ENCODE data around the gene TIAM1.

The TIAM1 gene

DNA sequence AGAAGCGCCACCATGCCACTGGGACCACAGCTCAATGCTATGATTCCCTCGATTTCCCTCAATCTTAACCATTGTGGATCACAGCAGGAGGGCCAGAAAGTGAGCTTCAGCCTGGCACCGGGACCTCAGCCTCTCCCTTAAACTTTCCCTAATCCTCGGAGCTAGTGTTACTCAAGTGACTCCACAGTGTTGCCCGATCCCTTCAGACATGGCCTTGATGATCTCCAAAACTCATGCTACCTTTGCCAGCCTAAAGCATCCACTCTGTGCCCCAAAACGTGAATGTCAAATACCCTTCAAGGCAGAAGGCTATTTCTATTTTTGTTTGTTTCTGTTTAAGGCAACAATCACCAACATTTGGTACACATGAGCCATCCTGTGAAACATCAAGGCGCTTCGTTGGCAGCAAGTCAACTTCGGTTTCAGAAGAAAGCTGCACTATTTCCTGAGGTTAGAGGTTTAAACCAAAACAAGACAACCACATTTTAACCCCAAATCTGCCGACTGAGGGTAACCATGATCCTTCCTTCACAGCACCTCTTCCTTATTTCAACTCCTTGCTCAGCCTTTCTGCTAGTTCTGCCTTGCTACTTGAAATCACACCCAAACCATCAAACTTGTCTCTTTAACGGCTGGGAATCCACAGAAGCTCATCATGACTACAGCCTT lies 211.4 kb downstream of the TIAM1 start:
- H3K4me1 Mint-ChIP-seq, result peaks cover 19 to 35% of the 10 kb centered on the region in 2 donors
- H3K27ac Mint-ChIP-seq, result no peak overlapping the region
- peak; percentile 59 to 75 for ATAC-seq (replicated peaks)
- no peak for DNase-seq
- no peaks in the 10 kb centered on the region for H3K9me3 Mint-ChIP-seq
- H3K27me3 Mint-ChIP-seq, result peaks cover 6% of the 10 kb centered on the region in 2 donors
- H3K4me3 Mint-ChIP-seq, result no peak overlapping the region
- peaks cover 5 to 30% of the 10 kb centered on the region in 2 donors for H3K36me3 Mint-ChIP-seq

DNA sequence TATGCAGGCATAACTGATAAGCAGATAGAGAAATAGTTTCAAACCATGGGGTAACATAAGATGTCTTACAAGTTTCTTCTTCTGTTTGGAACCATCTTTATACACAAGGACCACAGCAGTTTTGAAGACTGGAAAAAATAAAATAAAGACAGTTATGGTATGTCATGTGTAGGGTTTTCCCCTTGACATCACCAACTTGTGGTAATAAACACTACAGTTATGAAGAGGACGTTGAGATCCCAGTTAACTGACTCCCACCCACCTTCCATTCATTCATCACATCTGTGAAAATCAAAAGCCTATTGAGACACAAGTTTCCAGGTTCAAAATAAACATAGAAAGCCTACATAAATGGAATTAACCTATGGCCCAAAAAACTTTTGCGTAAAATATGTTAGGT lies 213.2 kb downstream of the TIAM1 start:
- Mint-ChIP-seq H3K36me3 (peaks cover 2 to 31% of the 10 kb centered on the region in 2 donors), H3K27ac (no peak overlapping the region), H3K27me3 (no peaks in the 10 kb centered on the region), H3K4me3 (no peak overlapping the region), H3K9me3 (no peaks in the 10 kb centered on the region), H3K4me1 (peaks cover 14 to 27% of the 10 kb centered on the region in 2 donors)
- peak in 1 of 2 donors; percentile 51 for ATAC-seq (replicated peaks)
- no peak for DNase-seq

DNA sequence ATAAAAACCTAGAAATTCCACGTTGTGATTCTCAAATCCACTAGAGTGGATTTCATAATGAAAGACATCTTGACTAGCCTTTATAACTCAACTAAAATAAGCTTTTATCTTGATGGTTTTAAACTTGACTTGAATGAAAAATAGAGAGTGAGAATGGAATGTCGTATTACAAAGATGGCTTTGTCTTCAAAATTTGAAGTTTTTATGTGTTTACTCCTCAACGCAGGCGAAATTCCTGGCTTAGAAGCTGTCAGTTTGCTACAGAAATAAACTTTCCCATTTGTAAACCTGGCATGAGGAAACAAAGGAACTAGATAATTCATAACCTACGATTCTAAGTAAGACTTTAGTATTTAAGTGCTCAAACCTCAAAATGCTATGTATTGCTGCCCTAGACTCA lies 215.8 kb downstream of the TIAM1 start:
- no peak for DNase-seq
- H3K36me3 Mint-ChIP-seq, result peaks cover 2 to 15% of the 10 kb centered on the region in 2 donors
- H3K27me3 Mint-ChIP-seq, result no peaks in the 10 kb centered on the region
- H3K27ac Mint-ChIP-seq, result no peak overlapping the region
- ATAC-seq (replicated peaks), result no peak
- H3K4me3 Mint-ChIP-seq, result no peak overlapping the region
- peaks cover 11 to 23% of the 10 kb centered on the region in 2 donors for H3K4me1 Mint-ChIP-seq
- no peaks in the 10 kb centered on the region for H3K9me3 Mint-ChIP-seq

DNA sequence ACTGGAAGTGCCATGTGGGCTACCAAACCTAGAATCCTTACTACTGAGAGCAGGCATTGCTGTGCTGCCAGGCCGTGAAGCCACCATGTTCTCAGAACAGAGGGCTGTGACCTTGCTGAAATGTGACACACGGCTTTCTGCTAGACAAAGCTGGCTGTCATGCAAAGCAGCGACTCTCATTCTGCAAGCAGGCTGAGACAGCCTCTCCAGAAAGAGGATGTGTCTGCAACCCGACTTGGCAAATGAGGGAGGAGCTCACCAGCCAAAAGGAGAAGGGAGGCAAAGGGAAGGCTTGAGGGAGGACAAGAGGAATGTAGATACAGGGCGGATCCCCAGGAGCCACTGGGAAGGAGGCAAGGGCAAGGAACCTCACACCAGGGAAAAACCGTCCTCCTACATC lies 220.1 kb downstream of the TIAM1 start:
- no peak for DNase-seq
- no peaks in the 10 kb centered on the region for H3K27me3 Mint-ChIP-seq
- ATAC-seq (replicated peaks), result no peak
- H3K9me3 Mint-ChIP-seq, result peaks cover 0 to 1% of the 10 kb centered on the region in 2 donors
- H3K27ac Mint-ChIP-seq, result no peak overlapping the region
- no peaks in the 10 kb centered on the region for H3K4me1 Mint-ChIP-seq
- peaks cover 6 to 10% of the 10 kb centered on the region in 2 donors for H3K36me3 Mint-ChIP-seq
- no peak overlapping the region for H3K4me3 Mint-ChIP-seq

DNA sequence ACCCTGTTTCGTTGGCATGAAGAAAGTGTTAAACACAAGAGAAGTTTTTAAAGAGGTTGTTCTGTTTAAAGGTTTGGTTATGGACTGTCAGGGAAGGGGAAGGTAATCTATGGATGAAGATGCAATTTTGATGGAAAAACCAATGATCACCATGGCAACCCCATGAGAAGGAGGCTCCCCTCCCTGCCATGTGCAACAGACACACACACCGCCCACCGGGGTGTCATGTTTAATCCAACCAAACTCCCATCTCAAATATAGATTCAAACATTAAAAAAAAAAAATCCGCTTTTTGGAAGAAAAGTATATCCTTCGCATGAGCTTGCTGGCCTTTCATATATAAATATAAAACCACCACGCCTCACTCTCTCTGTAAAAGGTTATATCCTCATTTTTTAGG lies 224.9 kb downstream of the TIAM1 start:
- H3K4me1 Mint-ChIP-seq, result no peaks in the 10 kb centered on the region
- ATAC-seq (replicated peaks), result no peak
- H3K36me3 Mint-ChIP-seq, result peaks cover 7 to 10% of the 10 kb centered on the region in 2 donors
- H3K9me3 Mint-ChIP-seq, result peaks cover 0 to 1% of the 10 kb centered on the region in 2 donors
- no peaks in the 10 kb centered on the region for H3K27me3 Mint-ChIP-seq
- no peak overlapping the region for H3K4me3 Mint-ChIP-seq
- no peak overlapping the region for H3K27ac Mint-ChIP-seq
- DNase-seq, result no peak

DNA sequence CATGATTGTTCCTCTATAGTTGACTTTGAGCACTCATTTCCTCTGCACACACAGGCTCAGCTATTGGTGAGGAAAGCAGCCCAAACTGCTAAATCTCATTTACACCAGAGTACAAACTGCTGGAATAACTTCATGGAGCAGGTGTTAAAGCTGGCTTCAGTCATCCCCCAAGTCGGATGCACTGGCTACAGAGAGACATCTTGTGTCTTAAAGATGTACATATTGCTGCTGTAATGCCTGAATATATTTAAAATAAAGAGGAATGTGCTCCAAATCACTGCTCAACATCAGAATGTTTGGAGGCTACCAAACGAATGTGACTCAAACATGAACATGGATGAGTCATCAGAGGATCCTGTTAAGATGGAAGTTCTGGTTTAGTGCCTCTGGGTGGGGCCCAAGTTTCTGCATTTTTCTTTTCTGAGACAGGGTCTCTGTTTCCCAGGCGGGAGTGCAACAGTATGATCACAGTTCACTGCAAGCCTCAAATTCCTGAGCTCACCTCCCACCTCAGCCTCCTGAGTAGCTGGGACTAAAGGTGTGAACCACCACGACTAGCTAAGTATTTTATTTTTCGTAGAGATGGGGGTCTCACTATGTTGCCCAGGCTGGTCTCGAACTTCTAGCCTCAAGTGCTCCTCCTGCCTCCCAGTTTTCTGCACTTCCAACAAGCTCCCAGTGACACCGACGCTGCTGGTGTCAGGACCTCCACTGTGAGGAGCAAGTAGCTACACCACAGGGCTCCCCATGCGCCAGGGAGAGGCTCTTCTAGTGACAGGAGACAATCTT lies 226.7 kb downstream of the TIAM1 start:
- Mint-ChIP-seq H3K27me3 (no peaks in the 10 kb centered on the region), H3K4me1 (no peaks in the 10 kb centered on the region), H3K9me3 (peaks cover 0 to 1% of the 10 kb centered on the region in 2 donors), H3K4me3 (no peak overlapping the region), H3K36me3 (peaks cover 7 to 10% of the 10 kb centered on the region in 2 donors), H3K27ac (no peak overlapping the region)
- ATAC-seq (replicated peaks), result peak in 1 of 2 donors; percentile 27
- DNase-seq, result no peak

DNA sequence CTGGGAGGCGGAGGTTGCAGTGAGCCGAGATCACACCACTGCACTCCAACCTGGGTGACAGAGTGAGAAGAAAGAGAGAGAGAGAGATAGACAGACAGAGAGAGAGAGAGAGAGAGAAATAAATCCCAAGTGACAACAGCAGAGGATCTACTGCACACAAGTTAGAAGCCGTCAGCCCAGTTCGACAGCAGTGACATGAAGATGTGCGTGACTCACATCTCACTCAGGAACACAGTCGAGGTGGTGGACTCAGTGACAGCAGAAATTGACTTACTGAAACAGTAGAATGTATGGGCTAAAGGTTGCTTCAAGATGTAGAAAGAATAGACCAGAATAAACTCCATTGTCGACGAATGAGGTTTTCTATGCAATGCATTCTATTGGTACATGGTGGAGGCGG lies 228.8 kb downstream of the TIAM1 start:
- no peak overlapping the region for H3K4me3 Mint-ChIP-seq
- H3K9me3 Mint-ChIP-seq, result peaks cover 0 to under 1% of the 10 kb centered on the region in 2 donors
- ATAC-seq (replicated peaks) (no peak), DNase-seq (no peak)
- H3K27ac Mint-ChIP-seq, result no peak overlapping the region
- H3K27me3 Mint-ChIP-seq, result no peaks in the 10 kb centered on the region
- H3K36me3 Mint-ChIP-seq, result peaks cover 0 to 7% of the 10 kb centered on the region in 2 donors
- H3K4me1 Mint-ChIP-seq, result no peaks in the 10 kb centered on the region

DNA sequence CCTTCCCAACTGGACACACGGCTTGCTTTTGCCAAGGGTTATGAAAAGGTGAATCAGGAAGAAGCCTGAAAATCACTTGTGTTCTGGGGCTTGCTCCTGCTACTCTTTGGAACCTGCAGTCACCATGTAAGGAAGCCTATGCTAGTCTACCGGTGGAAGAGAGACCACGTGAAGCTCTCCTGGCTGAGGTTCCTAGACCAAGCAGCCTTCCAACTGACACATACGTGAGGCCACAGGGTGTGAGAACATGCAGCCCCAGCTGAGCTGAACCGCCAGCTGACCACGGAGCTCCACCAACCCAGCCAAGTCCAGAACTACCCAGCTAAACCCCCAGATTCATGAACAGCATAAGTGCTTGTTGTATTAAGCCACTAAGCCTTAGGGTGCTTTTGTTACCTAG lies 233.0 kb downstream of the TIAM1 start:
- no peak overlapping the region for H3K27ac Mint-ChIP-seq
- no peak for DNase-seq
- ATAC-seq (replicated peaks), result no peak
- peaks cover 2 to 3% of the 10 kb centered on the region in 2 donors for H3K9me3 Mint-ChIP-seq
- H3K4me3 Mint-ChIP-seq, result no peak overlapping the region
- H3K4me1 Mint-ChIP-seq, result peaks cover 11 to 25% of the 10 kb centered on the region in 2 donors
- peaks cover 0 to 3% of the 10 kb centered on the region in 2 donors for H3K36me3 Mint-ChIP-seq
- no peaks in the 10 kb centered on the region for H3K27me3 Mint-ChIP-seq

DNA sequence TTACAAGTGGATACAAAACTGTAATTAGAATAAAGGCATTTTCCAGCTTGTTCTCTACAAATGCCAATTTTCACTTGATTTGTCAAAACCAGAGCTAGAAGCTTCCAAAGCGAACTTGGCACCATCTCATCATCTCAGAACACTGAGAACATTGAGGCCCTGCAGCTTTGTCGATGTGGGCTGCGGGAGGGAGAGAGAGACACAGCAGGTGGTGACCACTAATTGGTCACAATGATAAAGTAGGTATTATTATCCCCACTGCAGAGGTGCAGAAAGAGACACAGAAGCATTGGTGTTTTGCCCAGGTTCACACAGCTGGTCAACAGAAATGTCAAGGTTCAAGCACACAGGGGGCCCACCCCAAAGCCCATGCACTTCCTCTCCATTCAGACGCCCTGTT lies 233.6 kb downstream of the TIAM1 start:
- peak in 1 of 2 donors; percentile 5 for ATAC-seq (replicated peaks)
- Mint-ChIP-seq H3K27ac (no peak overlapping the region), H3K4me3 (no peak overlapping the region), H3K36me3 (peaks cover under 1 to 3% of the 10 kb centered on the region in 2 donors), H3K27me3 (no peaks in the 10 kb centered on the region), H3K4me1 (peaks cover 11 to 25% of the 10 kb centered on the region in 2 donors), H3K9me3 (peaks cover 2 to 4% of the 10 kb centered on the region in 2 donors)
- no peak for DNase-seq

DNA sequence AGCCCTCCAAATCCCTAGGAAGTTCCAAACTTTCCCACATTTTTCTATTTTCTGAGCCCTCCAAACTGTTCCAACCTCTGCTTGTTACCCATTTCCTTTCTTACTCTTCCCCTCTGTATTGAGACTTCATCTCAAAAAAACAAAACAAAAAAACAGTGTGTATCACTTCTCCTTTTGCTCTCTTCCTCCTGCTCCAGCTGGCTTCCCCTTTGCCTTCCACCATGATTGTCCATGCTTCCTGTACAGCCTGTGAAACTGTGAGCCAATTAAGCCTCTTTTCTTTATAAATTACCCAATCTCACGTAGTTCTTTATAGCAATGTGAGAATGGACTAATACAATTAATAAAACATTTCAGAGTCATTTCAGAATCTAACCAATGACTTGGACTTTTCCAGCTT lies 236.2 kb downstream of the TIAM1 start:
- Mint-ChIP-seq H3K27me3 (no peaks in the 10 kb centered on the region), H3K4me1 (peaks cover 20 to 44% of the 10 kb centered on the region in 2 donors), H3K36me3 (peaks cover 11 to 12% of the 10 kb centered on the region in 2 donors), H3K9me3 (peaks cover 6 to 13% of the 10 kb centered on the region in 2 donors), H3K4me3 (peak overlapping the region in 1 of 2 donors; percentile 2), H3K27ac (peak overlapping the region; percentile 0)
- DNase-seq (no peak), ATAC-seq (replicated peaks) (peak; percentile 58 to 66)

DNA sequence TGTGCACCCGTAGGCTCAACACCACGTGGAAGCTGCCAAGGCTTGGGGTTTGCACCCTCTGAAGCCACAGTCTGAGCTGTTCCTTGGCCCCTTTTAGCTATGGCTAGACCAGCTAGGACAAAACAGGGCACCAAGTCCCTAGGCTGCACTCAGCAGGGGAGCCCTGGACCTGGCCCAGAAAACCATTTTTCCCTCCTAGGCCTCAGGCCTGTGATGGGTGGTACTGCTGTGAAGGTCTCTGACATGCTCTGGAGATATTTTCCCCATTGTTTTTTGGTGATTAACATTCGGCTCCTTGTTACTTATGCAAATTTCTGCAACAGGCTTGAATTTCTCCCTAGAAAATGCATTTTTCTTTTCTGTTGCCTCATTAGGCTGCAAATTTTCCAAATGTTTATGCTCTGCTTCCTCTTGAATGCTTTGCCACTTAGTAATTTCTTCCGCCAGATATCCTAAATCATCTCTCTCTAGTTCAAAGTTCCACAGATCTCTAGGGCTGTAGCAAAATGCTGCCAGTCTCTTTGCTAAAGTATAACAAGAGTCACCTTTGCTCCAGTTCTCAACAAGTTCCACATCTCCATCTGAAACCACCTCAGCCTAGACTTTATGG lies 236.8 kb downstream of the TIAM1 start:
- Mint-ChIP-seq H3K9me3 (peaks cover 6 to 13% of the 10 kb centered on the region in 2 donors), H3K4me1 (peaks cover 21 to 50% of the 10 kb centered on the region in 2 donors), H3K36me3 (peaks cover 11 to 12% of the 10 kb centered on the region in 2 donors), H3K27ac (no peak overlapping the region), H3K27me3 (no peaks in the 10 kb centered on the region), H3K4me3 (no peak overlapping the region)
- DNase-seq, result no peak
- peak in 1 of 2 donors; percentile 5 for ATAC-seq (replicated peaks)

DNA sequence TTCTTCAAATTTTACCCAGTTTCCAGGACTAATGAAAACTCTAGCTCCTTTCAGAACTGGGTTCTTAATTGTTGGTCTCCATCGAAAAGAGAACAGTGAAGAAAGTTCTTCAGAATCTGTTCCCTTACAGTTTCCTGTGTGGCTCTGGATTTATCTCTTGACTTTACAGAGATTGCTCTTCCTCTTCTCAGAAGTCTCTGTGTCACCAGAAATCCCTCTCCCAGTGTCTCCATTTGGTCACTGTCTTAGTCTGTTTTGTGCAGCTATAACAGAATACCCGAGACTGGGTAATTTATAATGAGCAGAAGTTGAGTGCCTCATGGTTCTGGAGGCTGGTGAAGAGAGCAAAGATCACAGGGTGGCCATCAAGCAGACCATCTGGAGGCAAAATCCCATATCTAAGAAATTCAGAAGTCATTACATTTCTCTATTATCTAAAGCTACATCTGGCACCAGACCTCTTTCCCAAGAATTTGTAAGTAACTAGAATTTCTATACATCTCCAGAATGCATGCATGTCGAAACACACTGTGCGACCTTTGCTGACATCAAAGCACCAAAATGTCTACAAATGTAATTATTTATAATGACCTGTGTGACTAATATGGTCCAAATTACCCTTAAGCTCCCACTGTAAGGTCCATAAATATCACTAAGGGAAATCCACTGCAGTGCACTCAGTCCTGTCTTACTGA lies 240.3 kb downstream of the TIAM1 start:
- Mint-ChIP-seq H3K4me1 (peaks cover 18 to 45% of the 10 kb centered on the region in 2 donors), H3K27me3 (peaks cover 0 to 4% of the 10 kb centered on the region in 2 donors), H3K27ac (peak overlapping the region; percentile 57), H3K4me3 (no peak overlapping the region), H3K9me3 (peaks cover 6 to 13% of the 10 kb centered on the region in 2 donors), H3K36me3 (peaks cover 11 to 12% of the 10 kb centered on the region in 2 donors)
- ATAC-seq (replicated peaks) (peak; percentile 45 to 51), DNase-seq (no peak)

DNA sequence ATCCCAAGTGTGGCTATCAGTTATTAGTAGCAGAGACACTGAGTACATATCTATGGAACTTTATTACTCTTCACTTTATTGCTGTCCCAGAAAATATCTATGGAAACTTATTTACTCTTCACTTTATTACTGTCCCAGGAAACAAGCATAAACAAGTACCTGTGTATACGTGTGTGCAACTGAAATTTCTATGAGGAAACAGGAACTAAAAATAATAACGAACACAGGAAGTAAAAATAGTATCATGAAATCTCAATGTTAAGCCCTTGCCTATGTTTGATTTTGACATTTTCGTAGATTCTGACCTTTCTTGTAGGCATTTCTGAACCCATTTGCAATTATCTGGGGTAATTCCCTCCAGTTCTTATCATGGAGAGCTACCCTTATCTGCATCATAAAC lies 240.9 kb downstream of the TIAM1 start:
- Mint-ChIP-seq H3K36me3 (peaks cover 11 to 12% of the 10 kb centered on the region in 2 donors), H3K9me3 (peaks cover 6 to 13% of the 10 kb centered on the region in 2 donors), H3K27me3 (peaks cover 0 to 9% of the 10 kb centered on the region in 2 donors), H3K4me3 (no peak overlapping the region), H3K4me1 (peaks cover 19 to 39% of the 10 kb centered on the region in 2 donors), H3K27ac (peak overlapping the region; percentile 15)
- peak; percentile 33 to 36 for ATAC-seq (replicated peaks)
- no peak for DNase-seq

DNA sequence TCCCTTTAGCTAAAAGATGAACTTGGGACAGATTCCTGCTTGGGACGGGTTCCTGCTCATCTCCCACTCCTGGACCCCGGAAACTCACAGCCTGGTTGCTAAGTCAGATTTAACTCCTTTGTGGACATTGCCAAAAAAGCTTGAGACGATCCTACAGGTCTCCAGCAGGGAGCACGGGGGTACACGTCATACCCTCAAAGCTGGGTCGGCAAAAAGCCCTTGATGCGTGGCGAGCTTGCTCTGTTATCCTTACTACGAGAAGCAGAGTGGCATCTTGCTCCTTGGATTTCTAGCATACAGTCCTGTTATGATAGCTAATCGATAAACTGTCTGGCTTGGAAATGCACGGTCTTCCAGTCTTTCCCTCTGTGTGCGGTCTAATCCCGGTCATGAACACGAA lies 244.9 kb downstream of the TIAM1 start:
- Mint-ChIP-seq H3K27ac (no peak overlapping the region), H3K27me3 (peaks cover 6 to 14% of the 10 kb centered on the region in 2 donors), H3K36me3 (no peaks in the 10 kb centered on the region), H3K4me1 (peaks cover 13 to 18% of the 10 kb centered on the region in 2 donors), H3K9me3 (peaks cover 0 to 5% of the 10 kb centered on the region in 2 donors), H3K4me3 (no peak overlapping the region)
- ATAC-seq (replicated peaks) (no peak), DNase-seq (no peak)
